OCI-M1 (cell line): ENCODE measurements around the gene LHFPL4.
"Not testable (repeated sequence)": the region's sequence is repeated elsewhere in the genome, so short reads cannot be mapped to it uniquely, and the experiment has no call there.

Source experiments
- DNase-seq: peaks from one replicate; lab custom pipeline; 2025; lab: John Stamatoyannopoulos, UW

The LHFPL4 gene

DNA sequence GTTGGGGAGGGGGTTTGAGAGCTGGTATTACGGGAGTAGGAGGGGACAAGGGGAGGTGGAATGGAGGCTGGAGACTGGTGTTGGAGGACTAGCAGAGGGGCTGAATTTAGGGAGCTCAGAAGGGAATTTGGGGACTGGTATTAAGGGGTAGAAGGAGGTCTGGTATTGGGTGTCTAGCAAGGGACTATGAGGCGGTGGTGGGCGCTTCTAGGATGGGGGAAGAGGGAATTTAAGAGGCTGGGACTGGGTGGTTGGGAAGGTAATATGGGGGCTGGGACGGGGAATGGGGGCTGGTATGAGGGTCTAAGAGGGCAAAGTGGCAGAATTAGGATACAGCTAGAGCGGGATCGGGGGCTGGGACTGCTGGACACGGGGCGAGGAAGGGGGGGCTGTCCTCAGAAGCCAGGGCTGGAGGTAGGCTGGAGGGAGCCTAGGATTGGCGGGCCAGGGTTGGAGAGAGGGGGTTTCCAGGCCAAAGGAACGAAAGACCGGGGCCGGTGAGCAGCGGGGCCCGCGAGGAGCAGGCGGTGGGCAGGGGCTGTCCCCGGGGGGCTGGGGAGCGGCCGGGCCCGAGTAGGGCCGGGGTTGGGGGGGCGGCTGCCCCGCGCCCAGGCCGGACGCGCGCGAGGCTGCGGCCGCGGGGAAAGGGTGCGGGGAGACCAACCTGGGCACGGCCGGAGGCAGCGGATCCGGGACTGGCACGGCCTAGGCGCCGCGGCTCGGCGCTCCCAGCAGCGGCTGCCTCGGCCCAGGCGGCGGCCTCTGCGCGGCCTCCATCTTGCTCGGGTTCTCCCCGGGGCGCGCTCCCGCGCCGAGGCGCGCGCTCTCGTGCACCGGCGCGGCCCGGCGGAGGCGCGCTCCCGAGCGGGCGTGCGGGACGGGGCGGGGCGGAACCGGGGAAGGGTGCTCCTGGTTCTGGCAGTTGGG is at the start of gene LHFPL4:
TSS of gene LHFPL4 (minus strand) at position 802 of the 927 bp plus-strand sequence. CDS start 1,143 bp downstream, outside the sequence.
- no peak for DNase-seq

DNA sequence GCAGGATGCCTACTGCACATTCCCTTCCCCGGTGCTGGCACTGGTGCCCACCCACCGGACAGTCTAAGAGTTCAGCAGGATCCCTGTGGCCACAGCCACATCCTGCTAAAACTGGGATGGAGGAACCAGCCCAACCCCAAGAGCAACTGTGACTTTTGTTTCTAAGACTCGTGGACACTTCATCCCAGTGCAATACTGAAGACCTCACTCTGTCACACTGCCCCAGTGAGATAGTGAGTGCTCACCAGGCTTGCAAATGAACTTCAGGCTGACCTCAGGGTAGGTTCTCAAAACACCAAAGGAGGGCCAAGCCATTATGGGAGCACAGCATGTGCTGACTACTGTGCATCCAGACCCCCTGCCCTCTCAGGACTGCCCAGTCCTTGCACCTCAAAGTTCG is 49.0 kb upstream of the LHFPL4 start:
- DNase-seq, result no peak

DNA sequence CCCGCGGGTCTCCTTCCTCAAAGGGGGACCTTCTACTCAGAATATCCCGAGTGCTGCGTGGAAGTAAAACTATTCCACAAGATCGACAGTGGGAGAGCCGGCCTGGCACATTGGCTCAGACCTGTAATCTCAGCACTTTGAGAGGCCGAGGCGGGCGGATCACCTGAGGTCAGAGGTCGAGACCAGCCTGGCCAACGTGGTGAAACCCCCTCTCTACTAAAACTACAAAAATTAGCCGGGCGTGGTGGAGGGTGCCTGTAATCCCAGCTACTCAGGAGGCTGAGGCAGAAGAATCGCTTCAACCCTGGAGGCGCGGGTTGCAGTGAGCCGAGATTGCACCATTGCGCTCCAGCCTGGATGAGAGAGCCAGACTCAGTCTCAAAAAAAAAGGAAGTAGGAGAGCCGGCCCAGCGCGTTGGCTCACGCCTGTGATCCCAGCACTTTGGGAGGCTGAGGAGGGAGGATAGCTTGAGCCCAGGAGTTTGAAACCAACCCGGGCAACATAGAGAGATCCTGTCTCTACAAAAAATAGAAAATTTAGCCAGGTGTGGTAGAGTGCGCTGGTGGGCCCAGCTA is 47.5 kb upstream of the LHFPL4 start:
- not testable (repeated sequence) for DNase-seq

DNA sequence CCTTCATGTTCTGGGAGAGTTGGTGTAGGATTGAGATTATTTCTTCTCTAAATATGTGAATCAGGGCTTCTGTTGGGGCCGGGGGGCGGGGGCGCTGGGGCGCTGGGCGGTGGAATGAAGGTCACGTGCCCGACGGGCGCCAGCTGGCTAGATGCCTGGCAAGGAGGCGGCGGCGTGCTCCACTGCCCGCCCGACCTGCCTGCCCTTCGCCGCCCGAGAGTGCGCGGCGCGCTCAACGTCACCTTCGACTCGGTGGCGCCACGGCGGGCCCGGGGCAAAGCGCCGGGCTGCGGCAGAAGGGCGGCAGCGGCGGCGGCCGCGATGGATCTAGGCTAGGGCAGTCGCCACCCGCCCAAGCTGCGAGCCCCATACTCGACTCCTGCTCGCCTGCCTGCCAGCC is 47.0 kb upstream of the LHFPL4 start:
- no peak for DNase-seq

DNA sequence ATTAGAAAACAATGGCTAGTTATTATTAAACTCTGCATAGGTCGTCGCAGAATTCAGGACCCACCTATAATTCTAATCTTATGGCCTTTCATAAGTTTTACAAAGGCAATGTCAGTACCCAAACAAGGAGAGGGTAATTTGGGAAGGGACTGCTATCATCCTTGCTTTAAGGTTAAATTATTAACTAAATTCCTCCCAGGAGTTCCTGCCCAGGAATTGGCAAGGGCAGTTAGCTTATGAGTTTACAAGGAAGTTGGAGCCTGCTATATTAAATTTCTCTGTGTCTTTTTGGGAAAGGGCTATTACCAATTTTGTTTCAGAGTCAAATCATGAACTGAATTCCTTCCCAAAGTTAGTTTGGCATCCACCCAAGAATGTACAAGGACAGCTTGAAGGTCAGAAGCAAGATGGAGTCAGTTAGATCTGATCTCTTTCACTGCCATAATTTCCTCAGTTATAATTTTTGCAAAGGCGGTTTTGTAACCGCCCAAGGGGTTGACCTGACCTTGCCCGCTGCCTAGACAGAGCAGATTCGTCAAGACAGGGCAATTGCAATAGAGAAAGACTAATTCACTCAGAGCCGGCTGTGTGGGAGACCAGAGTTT is 45.3 kb upstream of the LHFPL4 start:
- DNase-seq, result no peak

DNA sequence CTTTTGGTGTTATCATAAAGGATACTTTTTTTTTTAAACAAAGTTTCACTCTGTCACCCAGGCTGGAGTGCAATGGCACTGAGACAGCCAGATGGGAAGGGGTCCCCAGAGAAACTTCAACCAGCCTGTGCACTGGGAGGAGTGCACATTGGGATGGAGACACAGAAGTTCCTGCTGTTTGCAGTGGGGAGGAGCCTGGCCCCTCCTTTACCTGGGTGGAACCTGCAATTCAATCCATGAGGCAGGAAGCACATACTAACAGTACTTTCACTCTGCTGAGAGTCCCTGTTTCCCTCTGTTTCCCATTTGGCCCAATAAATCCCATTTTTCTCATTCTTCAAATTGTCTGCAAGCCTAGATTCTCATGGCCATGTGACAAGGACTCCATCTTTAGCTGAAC is 42.3 kb upstream of the LHFPL4 start:
- DNase-seq, result no peak

DNA sequence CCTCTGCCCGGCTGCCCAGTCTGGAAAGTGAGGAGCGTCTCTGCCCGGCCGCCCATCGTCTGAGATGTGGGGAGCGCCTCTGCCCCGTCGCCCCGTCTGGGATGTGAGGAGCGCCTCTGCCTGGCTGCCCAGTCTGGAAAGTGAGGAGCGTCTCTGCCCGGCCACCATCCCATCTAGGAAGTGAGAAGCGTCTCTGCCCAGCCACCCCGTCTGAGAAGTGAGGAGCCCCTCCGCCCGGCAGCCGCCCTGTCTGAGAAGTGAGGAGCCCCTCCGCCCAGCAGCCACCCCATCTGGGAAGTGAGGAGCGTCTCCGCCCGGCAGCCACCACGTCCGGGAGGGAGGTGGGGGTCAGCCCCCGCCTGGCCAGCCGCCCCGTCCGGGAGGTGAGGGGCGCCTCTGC is 38.2 kb upstream of the LHFPL4 start:
- not testable (repeated sequence) for DNase-seq

DNA sequence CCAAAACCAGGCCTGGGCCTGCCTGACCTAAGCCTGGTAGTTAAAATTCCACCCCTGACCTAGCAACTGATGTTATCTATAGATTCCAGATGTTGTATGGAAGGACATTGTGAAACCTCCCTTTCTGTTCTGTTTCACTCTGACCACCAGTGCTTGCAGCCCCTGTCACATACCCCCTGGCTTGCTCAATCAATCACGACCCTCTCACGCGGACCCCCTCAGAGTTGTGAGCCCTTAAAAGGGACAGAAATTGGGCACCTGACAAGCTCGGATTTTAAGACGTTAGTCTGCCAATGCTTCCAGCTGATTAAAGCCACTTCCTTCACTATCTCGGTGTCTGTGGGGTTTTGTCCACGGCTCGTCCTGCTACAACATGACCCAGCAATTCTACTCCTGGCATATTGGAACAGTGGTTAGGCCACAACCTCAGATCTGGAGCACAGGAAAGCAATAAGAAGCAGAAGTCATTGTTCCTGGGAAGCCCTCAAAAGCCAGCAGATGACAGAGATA is 36.7 kb upstream of the LHFPL4 start:
- DNase-seq, result peak; percentile 92

DNA sequence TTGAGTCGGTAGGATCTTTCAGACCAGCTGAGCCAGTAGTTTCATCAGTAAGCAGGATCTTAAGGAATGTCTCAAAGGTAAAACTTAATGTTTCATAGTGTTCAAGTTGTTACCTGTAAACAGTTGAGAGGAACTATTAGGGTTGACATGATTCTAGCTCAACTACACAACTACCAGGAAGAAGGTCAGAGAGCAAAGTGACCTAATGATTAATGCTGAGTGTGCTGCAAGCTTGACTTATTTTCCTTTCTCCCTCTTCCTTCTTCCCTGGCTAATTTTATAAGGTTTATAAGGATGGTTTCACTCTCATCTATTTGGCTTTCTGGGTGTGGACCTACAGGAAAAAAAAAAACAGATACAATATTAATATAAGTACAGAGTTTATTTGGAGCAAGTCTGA is 30.2 kb upstream of the LHFPL4 start:
- DNase-seq, result no peak

DNA sequence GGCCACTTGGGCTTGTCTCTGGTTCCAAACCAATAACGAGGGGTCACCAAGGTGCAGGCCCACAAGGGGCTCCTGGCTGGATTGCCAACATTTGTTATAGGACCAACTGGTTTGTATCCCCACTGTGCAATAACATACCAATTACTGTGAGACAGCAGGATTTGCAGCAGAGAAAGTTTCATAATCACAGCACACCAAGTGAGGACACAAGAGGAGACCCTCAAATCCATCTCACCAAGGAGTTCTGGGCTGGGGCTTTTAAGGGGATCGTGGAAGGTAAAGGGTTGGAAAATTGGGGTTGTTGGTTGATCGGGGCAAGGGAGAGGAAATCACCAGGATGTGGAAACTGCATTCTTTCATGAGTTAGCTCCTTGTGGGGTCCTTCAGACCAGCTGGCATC is 29.7 kb upstream of the LHFPL4 start:
- no peak for DNase-seq

DNA sequence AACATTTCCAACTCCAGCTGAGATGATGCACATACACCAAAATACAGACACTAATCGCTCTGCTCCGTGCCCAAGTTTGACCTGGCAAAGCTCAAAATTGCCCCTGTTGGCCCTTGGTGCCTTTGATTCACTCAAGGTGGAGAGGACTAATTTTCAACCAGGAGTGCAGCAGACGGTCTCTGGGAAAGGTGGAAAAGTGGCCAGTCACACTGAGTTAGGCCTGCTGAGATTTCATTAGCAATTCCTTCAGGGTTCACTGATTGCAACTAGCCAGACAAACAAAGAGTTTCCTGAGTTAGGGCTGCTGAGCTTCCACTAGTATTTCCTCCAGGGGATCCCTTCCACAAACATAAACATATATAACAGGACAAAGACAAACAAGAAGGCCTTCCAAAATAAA is 28.7 kb upstream of the LHFPL4 start:
- DNase-seq, result no peak

DNA sequence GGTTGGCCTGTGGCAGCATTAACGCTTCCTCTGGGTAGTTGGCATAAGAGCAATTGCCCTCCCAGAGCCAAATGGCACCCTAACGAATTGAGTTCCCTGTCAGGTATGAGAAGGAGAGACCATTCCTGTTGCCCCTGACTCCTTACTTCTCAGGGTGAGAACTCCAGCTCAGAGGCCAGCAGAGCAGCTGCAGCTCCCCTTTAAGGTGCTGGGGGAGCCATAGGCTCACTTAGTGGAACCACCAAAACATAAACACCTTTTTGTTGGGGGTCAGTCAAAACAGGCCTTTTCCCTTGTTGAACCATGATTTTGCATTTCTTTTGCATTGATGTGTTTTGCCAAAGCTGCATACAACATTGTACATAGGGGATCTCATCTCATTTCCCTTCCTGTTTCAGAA is 28.1 kb upstream of the LHFPL4 start:
- DNase-seq, result no peak

DNA sequence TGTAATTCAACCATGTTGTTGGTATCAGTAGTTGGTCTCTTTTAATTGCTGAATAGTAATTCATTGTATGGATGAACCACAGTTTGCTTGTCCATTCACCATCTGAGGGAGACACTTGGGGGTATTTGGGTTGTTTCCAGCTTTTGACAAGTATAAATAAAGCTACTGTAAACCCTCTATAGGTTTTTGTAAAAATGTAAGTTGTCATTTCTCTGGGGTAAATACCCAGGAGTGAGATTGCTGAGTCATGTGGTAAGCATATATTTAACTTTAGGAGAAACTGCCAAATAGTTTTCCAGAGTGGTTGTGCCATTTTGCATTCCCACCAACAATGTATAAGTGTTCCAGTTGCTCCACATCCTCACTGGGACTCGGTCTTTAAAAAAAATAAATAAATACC is 15.4 kb upstream of the LHFPL4 start:
- DNase-seq, result no peak

DNA sequence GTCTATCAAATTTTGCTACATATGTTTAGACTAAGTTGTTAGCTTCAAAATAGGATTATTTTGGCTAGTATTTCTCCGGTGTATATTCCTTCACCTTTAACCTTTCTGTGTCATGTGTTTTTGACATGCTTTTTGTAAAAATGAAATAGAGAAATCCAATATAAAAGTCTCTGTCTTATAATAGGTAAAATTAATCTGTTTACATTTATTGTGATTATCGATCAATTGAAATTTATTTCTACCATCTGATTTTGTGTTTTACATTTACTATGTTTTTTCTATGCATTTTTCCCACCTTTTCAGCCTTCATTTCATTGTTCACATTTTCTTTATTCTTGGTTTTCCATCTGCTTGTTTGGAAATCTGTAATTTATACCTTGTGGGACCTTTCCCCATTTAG is 11.7 kb upstream of the LHFPL4 start:
- DNase-seq, result no peak

DNA sequence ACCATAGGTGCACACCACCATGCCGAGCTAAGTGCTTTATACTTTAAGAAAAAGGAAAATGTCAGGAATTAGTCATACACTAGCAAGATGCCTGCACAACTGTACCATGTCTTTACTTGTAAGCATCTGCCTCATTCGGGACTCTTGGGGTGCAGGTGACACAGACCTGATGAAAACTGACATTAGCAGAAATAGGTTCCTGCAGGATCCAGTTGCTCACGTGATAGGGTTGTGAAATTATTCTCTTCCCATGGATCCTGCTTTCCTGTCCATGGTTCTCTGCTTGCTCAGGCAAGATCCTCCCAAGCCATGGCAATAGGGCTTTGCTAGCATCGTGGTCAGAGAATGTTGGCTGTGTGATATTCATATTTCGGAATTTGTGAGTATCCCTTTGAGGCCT is 10.2 kb upstream of the LHFPL4 start:
- no peak for DNase-seq

DNA sequence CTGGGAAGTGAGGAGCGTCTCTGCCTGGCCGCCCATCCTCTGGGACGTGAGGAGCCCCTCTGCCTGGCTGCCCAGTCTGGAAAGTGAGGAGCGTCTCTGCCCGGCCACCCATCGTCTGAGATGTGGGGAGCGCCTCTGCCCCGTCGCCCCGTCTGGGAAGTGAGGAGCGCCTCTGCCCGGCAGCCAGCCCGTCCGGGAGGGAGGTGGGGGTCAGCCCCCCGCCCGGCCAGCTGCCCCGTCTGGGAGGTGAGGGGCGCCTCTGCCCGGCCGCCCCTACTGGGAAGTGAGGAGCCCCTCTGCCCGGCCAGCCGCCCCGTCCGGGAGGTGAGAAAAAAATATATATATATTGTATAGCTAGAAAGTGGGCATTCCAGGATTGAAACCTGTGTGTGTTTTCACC is 6.4 kb upstream of the LHFPL4 start:
- not testable (repeated sequence) for DNase-seq

DNA sequence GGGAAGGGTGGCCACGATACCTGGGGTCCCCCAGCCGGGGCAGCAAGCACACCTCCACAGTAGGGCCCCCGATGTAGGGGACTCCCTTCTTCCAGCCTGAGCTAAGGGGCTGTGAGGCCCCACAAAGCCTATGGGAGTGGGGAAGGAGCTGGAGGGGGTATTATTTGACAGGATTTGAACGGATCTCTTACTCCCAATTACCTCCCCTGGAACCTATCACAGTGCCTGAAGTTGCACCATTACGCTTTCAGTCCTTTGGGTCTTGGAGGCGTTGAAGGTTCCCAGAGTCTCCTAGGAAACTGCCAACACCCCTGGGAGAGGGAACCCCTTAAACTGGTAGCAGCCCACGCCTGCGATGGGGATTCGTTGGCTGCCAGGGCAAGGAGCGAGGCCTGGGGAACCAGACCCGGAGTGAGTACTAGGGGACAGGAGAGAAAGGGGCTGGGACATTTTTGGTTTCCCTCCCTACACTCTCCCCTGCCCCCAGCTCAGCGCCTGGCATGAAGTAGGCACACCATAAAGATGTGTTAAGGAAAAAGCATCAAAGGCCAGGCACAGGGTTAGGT is 409 bp upstream of the LHFPL4 start:
- DNase-seq, result no peak

DNA sequence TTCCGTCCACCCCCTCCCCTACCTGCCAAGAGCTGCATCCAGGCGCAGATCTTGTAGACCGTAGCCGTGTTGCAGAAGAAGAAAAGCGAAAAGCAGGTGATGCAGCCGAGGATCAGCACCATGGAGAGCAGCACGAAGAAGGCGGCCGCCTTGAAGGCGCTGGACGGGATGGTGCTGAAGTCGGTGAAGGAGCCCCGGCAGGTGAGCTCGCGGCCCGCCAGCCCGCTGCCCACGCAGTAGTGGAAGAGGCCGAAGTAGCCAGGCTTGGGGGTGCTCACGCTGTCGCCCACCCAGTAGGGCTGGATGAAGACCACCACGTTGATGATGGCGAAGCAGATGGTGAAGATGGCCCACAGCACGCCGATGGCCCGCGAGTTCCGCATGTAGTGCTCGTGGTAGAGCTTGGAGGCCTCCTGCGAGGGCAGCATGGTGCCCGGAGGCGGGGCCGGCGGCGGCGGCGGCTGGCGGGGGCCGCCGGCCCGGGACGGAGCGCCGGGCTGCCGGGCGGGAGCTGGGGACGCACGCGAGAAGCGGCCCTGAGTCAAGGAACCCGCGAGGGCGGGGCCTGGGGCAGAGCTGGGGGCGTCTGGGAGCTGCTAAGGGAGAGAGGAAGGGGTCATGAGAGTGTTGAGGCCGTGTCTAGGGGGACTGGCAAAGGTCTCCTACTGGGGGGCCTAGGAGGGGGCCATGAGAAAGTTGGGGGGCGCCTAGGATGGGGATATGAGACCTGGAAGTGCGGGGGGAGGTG is 1.2 kb downstream of the LHFPL4 start:
- DNase-seq, result no peak

DNA sequence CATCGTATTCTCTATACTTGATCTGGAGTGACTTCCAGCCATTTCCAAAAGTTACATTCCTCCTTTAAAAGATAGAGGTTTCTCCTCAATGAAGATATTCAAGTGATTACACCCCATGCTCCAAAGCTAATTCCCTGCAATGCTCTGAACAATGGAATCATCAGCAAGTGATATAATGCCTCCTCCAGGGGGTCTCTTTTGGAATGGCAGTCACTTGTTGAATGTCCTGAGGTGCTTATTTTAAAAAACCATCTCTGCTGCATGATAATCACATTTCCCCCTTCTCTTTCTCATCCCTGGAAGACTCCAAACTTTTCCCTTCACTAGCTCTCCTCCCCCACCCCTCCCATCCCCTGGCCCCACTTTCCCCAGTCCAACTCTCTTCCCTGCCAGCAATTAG is 2.6 kb downstream of the LHFPL4 start:
- no peak for DNase-seq

DNA sequence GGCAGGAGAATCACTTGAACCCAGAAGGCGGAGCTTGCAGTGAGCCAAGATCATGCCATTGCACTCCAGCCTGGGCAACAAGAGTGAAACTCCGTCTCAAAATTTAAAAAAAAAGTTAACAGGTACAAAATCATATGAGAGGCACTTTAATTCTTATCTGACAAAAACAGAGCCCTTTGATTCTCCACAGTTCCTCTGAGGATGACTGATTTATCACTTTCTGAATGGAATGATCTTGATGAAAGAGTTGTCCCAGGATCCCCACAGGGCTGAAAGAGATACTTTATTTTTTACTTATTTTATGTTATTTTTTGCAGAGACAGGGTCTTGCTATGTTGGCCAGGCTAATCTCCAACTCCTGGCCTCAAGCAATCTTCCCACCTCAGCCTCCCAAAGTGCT is 4.0 kb downstream of the LHFPL4 start:
- DNase-seq, result no peak

DNA sequence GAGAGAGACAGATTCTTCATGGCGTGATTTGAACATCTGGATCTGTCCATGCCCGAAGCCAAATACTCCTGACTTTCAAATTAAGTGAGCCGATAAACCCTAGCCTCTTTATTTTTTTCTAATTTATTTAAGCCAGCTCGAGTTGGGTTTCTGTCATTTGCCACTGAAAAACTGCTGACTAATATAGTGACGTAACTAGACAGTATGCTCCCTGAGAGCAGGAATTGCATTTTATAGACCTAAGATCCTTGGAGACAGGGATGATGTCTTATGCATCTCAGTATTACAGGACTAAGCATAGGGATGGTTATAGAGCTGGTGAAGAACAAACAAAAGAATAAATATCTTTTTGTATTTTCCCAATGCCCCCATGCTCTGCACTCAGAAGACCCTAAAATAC is 4.6 kb downstream of the LHFPL4 start:
- no peak for DNase-seq

DNA sequence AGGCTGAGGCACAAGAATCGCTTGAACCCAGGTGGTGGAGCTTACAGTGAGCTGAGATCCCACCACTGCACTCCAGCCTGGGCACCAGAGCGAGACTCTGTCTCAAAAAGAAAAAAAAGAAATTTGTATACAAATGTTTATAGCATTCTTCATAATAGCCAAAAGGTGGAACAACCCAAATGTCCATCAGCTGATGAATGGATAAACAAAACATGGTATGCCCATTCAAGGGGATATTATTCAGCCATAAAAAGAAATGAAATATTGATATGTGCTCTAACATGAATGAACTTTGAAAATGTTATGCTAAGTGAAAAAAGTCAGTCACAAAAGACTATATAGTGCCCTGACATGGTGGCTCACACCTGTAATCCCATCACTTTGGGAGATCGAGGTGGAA is 11.4 kb downstream of the LHFPL4 start:
- no peak for DNase-seq
